Epithelial cell of prostate (primary cell): ENCODE data around the gene DBH.
"Not testable (repeated sequence)": the region's sequence is repeated elsewhere in the genome, so short reads cannot be mapped to it uniquely, and the experiment has no call there.

ENCODE experiments used
- DNase-seq: peaks from one replicate; pipeline ENCODE4 v3.0.0-alpha.2; 2011; ENCODE audit warnings: low read depth, low spot score
- H3K27ac ChIP-seq: fragments of 450-650 bp; 2 replicates; pipeline ENCODE4 v1.5.1; 2017; ENCODE audit warnings: mild to moderate bottlenecking

The DBH gene

GRCh38 chr9:133618726-133619125 is 17.4 kb upstream of the DBH start:
- no peak for DNase-seq
- H3K27ac ChIP-seq = no peak overlapping the region

- DNase-seq = no peak
- no peak overlapping the region for H3K27ac ChIP-seq
Observed at GRCh38 chr9:133619791-133620190, 16.4 kb upstream of the DBH start.

- H3K27ac ChIP-seq = no peak overlapping the region
- no peak for DNase-seq
Observed at GRCh38 chr9:133621725-133622267, 14.4 kb upstream of the DBH start.

GRCh38 chr9:133622555-133622954 is 13.6 kb upstream of the DBH start:
- H3K27ac ChIP-seq = no peak overlapping the region
- DNase-seq = no peak

- not testable (repeated sequence) for DNase-seq, H3K27ac ChIP-seq
Observed at GRCh38 chr9:133626008-133626407, 10.2 kb upstream of the DBH start.

GRCh38 chr9:133627341-133627740 is 8.8 kb upstream of the DBH start:
- no peak overlapping the region for H3K27ac ChIP-seq
- DNase-seq = no peak

GRCh38 chr9:133628766-133629165 is 7.4 kb upstream of the DBH start:
- no peak for DNase-seq
- no peak overlapping the region for H3K27ac ChIP-seq

GRCh38 chr9:133629221-133630110 is 6.7 kb upstream of the DBH start:
- DNase-seq = no peak
- no peak overlapping the region for H3K27ac ChIP-seq

GRCh38 chr9:133631111-133631510 is 5.1 kb upstream of the DBH start:
- H3K27ac ChIP-seq = no peak overlapping the region
- DNase-seq = no peak

- no peak for DNase-seq
- H3K27ac ChIP-seq = no peak overlapping the region
Observed at GRCh38 chr9:133632806-133633680, 3.1 kb upstream of the DBH start.

GRCh38 chr9:133633681-133634080 is 2.5 kb upstream of the DBH start:
- H3K27ac ChIP-seq = no peak overlapping the region
- DNase-seq = no peak

- H3K27ac ChIP-seq = no peak overlapping the region
- DNase-seq = no peak
Observed at GRCh38 chr9:133634081-133634691, 2.0 kb upstream of the DBH start.

- DNase-seq = no peak
- no peak overlapping the region for H3K27ac ChIP-seq
Observed at GRCh38 chr9:133635098-133635497, 1.1 kb upstream of the DBH start.

- no peak for DNase-seq
- H3K27ac ChIP-seq = no peak overlapping the region
Observed at GRCh38 chr9:133636902-133637301, 739 bp downstream of the DBH start.

GRCh38 chr9:133637451-133638055 is 1.4 kb downstream of the DBH start:
- DNase-seq = no peak
- H3K27ac ChIP-seq = no peak overlapping the region

GRCh38 chr9:133638076-133638475 is 1.9 kb downstream of the DBH start:
- DNase-seq = no peak

GRCh38 chr9:133638711-133639110 is 2.5 kb downstream of the DBH start:
- no peak for DNase-seq

More at GRCh38 chr9:133638076-133638475, 1.9 kb downstream of the DBH start:
- no peak overlapping the region for H3K27ac ChIP-seq

GRCh38 chr9:133639613-133640012 is 3.5 kb downstream of the DBH start:
- DNase-seq = no peak
- no peak overlapping the region for H3K27ac ChIP-seq

More at GRCh38 chr9:133638711-133639110, 2.5 kb downstream of the DBH start:
- H3K27ac ChIP-seq = no peak overlapping the region

GRCh38 chr9:133640160-133640559 is 4.0 kb downstream of the DBH start:
- no peak for DNase-seq
- H3K27ac ChIP-seq = no peak overlapping the region
